ENCODE data around the gene TAAR6.
"Not testable (repeated sequence)": the region's sequence is repeated elsewhere in the genome, so short reads cannot be mapped to it uniquely, and the experiment has no call there.

TAAR6 gene, protein sequence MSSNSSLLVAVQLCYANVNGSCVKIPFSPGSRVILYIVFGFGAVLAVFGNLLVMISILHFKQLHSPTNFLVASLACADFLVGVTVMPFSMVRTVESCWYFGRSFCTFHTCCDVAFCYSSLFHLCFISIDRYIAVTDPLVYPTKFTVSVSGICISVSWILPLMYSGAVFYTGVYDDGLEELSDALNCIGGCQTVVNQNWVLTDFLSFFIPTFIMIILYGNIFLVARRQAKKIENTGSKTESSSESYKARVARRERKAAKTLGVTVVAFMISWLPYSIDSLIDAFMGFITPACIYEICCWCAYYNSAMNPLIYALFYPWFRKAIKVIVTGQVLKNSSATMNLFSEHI

GRCh38 chr6:132570221-132570777, at the start of gene TAAR6:
Gene TAAR6 (plus strand): TSS chr6:132570322. CDS start chr6:132570322, 0 bp downstream.
- DNase-seq = no peak

DNA sequence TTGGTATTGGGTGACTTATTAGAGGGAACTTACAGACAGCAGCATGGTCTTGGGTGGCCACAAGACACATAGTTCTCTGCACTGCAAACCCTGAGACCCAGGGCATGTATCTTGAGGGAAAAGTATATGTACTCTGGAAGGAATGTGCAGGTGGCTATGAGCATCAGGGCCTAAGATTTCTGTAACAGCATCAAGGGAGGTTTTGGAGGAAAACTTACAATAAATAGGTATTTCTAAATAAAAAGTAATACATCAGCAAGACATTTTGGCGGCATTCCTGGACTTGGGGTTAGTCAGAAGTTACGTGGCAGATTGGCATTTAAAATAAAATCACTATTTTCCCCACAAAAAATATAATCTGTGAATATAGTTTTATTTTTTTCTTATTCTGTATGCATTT, 49.2 kb upstream of the TAAR6 start:
- no peak for DNase-seq

DNA sequence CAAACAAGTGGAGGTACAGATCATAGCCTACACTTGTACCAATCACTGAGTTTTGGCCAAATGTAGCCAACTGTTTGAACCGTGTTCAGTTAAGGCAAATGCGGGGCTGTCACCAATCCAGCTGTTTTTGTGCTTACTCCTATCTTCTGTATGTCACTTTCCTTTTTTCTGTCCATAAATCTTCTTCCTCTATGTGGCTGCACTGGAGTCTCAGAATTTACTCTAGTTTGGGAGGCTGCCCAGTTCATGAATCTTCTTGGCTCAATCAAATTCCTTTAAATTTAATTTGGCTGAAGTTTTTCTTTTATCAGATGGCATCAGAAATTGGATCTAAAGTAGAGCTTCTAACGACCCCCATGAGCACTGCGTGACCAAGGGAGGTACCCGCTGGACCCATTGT, 45.5 kb upstream of the TAAR6 start:
- no peak for DNase-seq

- DNase-seq = no peak
Measured at GRCh38 chr6:132525866-132526265, 44.3 kb upstream of the TAAR6 start.

DNA sequence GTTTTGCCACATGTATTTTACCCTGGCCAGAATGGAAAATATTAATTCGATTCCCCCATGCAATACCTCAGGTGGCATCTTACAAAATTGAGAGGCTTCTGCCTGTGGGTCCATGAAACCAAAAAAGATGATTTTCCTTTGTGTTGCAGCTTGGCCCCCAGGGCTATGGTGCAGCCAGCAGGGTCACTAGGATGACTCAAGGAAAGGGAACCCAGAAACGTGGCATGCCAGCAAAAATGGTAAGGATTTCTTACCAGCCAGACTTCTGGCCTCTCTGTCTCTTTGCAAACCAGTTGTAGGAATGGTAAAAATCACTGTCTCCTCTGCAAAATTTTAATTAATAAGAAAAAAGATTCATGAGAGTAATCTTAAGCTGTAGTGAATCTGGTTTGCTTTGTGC, 43.7 kb upstream of the TAAR6 start:
- no peak for DNase-seq

DNA sequence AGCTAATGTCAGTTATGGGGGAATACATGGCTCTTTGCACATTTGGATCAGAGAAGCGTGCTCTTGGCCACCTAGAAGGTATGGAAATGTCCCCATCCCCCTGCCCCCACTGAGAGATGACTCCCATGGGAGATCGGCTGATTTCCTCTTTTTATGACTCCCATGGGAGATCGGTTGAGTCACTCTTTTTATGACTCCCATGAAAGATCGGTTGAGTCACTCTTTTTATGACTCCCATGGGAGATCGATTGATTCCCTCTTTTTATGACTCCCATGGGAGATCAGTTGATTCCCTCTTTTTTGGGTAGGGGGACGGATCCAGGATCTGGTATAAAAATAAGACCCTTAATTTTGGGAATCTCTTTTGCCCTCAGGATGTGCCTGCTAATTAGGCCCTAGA, 42.3 kb upstream of the TAAR6 start:
- DNase-seq = no peak

DNA sequence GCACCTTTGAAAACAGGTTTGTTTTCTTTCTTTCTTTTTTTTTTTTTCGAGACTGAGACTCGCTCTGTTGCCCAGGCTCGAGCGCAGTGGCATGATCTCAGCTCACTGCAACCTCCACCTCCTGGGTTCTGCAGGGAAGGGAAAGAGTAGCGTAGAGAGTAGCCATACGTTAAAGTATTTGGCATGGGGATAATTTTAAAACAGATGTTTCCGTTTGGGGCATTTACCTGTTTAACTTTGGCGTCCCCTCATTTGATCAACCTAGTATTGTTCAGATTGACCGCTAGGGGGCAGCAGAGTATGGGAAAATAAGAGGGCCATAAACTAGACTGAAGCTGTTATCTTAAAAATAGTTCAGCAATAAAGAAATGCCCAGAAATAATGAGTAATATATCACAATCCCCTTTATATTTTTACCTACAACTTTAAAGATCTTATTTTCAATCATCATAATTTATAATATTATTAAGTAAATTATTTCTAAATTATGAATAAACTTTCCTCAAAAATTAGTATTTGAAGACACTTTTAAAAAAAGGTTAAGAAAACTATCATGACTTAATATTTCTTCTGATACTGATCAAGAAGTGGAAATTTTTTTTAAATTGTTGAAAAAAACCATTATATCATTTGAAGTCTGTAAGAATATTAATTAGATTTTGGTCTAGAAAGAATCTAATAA, 39.7 kb upstream of the TAAR6 start:
- peak; percentile 11 to 76 (median 52) for DNase-seq

DNA sequence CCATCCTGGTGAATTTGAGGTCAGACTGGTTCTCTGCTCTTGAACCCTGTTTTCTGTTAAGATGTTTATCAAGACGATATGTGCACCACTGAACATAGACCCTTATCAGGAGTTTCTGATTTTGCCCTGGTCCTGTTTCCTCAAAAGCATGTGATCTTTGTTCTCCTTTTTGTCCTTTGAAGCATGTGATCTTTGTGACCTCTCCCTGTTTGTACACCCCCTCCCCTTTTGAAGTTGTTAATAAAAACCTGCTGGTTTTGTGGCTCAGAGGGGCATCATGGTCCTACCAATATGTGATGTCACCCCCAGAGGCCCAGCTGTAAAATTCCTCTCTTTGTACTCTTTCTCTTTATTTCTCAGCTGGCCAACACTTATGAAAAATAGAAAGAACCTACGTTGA, 35.6 kb upstream of the TAAR6 start:
- DNase-seq = not testable (repeated sequence)

GRCh38 chr6:132537145-132537544, 33.0 kb upstream of the TAAR6 start:
- no peak for DNase-seq

- DNase-seq = no peak
Measured at GRCh38 chr6:132537977-132538376, 32.1 kb upstream of the TAAR6 start, which contains the start of gene TAAR9. Gene TAAR9 (plus strand): TSS chr6:132538277. CDS start chr6:132538290, 13 bp downstream.

- no peak for DNase-seq
Measured at GRCh38 chr6:132544826-132545225, 25.3 kb upstream of the TAAR6 start.

DNA sequence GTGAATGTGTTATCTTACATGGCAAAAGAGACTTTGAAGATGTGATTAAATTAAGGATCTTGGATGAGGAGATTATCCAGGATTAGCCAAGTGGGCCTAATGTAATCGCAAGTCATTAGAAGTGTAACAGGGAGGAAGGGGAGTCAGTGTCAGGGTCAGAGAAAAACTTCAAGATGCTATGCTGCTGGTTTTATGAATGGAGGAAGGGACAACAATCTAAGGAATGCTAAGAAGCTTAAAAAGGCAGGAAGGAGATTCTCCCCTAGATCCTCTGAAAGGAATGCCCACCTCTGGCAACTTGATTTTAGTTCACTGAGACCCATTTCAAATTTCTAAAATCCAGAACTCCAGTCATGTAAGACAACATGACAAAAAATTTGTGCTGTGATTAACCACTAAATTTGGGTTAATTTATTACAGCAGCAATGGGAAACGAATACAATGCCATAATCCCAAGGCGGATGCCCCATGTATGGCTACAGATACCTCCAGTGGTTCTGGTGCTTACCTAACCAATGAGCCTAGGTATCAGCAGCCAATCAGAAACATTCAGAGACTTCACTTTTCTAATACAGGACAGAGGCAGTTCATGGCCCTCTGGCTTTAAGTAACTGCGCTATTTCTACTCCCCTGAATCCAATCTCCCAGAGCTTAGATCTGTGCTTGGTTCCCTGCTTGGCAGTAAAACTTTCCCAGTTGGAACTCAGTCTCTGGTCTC, 21.2 kb upstream of the TAAR6 start:
- DNase-seq = no peak

GRCh38 chr6:132551214-132551613, 18.9 kb upstream of the TAAR6 start:
- DNase-seq = no peak

DNA sequence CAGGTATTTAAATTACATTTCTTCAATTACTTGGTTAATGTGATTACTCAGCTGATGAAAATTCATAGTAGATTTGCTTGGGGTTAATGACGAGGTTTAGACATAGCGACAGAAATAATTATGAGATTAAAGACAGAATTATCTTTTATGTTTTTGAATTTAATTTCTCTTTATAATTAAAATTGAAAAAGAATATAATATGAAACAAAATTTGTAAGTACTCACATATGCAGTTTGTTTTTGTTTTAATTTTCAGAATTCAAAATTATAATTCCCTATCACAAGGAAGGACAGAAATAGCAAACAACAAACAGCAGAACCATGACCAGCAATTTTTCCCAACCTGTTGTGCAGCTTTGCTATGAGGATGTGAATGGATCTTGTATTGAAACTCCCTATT, 17.8 kb upstream of the TAAR6 start, which contains the start of gene TAAR8:
Gene TAAR8 (plus strand): TSS at position 301 of the 400 bp plus-strand sequence. CDS start 21 bp downstream, at position 322.
- no peak for DNase-seq

- DNase-seq = not testable (repeated sequence)
Measured at GRCh38 chr6:132560087-132560486, 10.0 kb upstream of the TAAR6 start.

DNA sequence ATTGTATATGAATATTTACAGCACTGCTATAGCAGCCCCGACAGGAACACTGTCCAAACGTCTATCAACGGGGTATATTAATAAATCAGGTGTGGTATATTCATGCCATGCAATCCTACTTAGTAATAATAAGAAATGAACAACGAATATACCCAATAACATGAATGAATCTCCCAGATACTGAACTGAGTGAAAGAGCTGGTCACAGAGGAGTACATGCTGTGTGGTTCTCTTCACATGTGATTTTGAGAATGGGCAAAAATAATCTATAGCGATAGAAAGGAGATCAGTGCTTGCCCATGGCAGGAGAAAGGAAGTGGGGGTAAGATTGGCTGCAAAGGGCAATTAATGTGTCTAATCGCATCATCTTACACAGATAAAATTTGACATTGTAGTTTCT, 3.7 kb upstream of the TAAR6 start:
- no peak for DNase-seq

DNA sequence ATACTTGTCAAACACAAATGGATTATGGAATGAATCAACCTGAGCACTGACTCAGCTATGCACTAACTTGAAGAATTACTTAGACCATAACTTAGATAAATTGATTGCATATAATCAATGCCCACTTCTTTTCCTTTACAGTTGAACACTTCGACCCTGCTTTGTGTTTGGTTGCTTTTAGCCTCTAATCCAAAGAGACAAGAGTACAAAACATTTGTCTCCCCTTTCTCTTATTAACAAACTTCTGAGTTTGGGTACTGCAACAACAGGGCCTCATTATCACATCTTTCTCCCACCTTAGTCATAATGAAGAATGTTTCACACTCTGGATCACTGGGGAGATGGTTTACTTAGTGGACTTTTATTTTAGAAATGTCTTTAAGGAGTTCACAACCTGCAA, 2.6 kb upstream of the TAAR6 start:
- no peak for DNase-seq

DNA sequence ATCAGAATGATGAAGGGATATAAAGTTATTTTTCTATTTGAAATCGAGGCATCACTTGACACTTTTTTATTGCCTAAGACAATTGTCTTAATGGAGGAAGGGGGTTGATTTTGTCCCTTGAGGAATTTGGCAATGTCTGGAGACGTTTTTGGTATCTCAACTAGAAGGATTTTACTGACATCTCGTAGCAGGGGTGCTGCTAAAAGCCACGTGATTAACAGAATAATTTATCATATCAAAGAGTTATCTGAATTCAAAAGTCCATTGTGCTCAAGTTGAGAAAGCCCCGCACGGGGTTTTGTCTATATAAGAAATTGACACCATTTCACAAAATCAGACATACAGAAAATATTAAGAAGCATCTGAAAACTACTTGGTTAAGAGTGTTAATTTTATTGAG, 1.5 kb upstream of the TAAR6 start:
- DNase-seq = no peak

GRCh38 chr6:132569170-132569569, 952 bp upstream of the TAAR6 start:
- DNase-seq = no peak

DNA sequence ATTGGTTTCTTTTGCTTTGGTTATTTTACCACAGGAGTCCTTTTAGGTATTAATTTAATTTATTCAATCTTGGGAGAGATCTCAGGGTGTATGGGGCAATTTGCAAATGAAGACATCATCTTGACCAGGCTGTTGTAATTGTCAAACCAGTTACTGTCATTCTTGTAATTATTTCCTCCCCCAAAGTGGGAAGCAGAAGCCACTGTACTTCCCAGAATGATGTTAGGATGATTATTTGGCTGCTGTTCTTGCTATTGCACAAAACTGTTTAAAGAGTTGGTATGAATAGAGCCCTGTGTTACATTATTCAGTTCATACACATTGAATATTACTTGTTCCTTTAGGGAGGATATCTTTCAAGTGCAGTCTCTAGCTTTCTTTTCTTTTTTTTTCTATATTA, 1.7 kb downstream of the TAAR6 start:
- DNase-seq = no peak

DNA sequence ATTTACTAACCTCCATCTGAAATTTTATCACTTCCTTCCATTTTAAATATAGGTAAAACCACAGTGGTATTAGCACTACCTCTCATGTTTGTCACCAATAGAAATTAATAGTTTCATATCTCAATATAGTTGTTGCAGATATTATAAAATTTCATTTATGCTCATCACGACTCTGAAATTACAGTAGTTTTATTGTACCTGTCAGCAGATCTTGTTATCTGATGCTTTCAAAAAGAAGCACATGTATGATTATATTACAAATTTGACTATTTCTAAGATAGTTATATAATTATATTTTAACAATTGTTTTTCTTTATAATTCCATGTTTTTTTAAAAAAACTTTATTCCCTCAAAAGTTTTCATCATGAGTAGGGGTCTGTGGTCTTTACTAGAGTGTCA, 14.6 kb downstream of the TAAR6 start:
- no peak for DNase-seq

GRCh38 chr6:132587424-132587823, 17.3 kb downstream of the TAAR6 start:
- no peak for DNase-seq

DNA sequence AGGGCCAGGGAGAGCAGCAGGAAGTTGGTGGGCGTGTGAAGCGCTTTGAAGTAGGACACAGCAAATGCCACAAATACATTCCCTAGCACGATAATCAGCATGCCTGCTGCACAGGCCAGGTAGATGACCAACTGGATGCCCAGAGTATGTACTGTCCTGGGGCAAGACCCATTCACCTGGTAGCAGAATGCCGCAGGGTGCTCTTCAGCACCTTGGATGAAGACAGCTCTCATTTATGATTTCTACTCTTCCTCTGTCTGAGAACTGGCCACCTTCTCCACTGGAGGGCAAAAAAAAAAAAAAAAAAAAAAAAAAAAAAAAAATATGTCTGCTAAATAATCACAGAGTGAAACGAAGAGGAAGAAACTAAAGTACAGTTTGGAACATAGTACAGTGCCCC, 19.3 kb downstream of the TAAR6 start, which contains the start of gene TAAR5:
Gene TAAR5 (minus strand): TSS at position 288 of the 400 bp plus-strand sequence. CDS start 55 bp downstream, at position 233.
- DNase-seq = no peak
